Liver (tissue), 2 donors: Measurements from ENCODE around the gene UBA52.

Source experiments
- YY1 ChIP-seq: IDR thresholded peaks from 2 replicates; pipeline ENCODE4 v1.6.1; 2016; ENCODE audit warnings: antibody characterized with exemption, mild to moderate bottlenecking
- TF ChIP-seq, protein P1 (sequence below): IDR thresholded peaks from 2 replicates; pipeline ENCODE4 v1.6.1; 2016; ENCODE audit warnings: antibody characterized with exemption
- TF ChIP-seq, protein P2 (sequence below): fragments of 150-350 bp; IDR thresholded peaks from 2 replicates; pipeline ENCODE4 v1.5.1; 2017; ENCODE audit warnings: improper control_type of control experiment, low read depth, low read length; ENCODE audit not compliant: missing input control
- TF ChIP-seq, protein P3 (sequence below): IDR thresholded peaks from 2 replicates; pipeline ENCODE4 v1.6.1; 2016; ENCODE audit warnings: antibody characterized with exemption
- donor health status: healthy.

DNA sequence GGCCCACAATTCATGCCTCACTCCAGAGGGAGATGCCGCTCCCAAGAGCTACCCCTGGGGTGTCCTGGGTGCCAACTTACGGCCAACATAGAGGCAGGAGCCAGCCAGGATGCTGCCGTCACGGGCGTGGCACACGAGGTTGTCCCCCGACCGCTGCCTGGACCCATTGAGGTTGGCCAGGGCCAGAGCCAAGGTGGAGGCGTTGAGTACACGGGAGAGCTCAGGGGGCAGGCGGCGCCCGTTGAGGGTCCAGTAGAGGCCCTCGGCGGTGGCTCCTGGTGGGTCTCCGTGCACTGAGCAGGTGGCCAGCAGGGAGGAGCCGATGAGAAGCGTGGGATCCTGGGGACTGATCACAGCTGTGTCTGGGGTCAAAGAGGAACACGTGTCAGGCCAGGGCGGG, 27.8 kb downstream of the UBA52 start:
- TF ChIP-seq, protein P1, sequence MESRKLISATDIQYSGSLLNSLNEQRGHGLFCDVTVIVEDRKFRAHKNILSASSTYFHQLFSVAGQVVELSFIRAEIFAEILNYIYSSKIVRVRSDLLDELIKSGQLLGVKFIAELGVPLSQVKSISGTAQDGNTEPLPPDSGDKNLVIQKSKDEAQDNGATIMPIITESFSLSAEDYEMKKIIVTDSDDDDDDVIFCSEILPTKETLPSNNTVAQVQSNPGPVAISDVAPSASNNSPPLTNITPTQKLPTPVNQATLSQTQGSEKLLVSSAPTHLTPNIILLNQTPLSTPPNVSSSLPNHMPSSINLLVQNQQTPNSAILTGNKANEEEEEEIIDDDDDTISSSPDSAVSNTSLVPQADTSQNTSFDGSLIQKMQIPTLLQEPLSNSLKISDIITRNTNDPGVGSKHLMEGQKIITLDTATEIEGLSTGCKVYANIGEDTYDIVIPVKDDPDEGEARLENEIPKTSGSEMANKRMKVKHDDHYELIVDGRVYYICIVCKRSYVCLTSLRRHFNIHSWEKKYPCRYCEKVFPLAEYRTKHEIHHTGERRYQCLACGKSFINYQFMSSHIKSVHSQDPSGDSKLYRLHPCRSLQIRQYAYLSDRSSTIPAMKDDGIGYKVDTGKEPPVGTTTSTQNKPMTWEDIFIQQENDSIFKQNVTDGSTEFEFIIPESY, result no peak
- TF ChIP-seq, protein P2, sequence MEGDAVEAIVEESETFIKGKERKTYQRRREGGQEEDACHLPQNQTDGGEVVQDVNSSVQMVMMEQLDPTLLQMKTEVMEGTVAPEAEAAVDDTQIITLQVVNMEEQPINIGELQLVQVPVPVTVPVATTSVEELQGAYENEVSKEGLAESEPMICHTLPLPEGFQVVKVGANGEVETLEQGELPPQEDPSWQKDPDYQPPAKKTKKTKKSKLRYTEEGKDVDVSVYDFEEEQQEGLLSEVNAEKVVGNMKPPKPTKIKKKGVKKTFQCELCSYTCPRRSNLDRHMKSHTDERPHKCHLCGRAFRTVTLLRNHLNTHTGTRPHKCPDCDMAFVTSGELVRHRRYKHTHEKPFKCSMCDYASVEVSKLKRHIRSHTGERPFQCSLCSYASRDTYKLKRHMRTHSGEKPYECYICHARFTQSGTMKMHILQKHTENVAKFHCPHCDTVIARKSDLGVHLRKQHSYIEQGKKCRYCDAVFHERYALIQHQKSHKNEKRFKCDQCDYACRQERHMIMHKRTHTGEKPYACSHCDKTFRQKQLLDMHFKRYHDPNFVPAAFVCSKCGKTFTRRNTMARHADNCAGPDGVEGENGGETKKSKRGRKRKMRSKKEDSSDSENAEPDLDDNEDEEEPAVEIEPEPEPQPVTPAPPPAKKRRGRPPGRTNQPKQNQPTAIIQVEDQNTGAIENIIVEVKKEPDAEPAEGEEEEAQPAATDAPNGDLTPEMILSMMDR, result no peak
- no peak for TF ChIP-seq YY1
- TF ChIP-seq, protein P3, sequence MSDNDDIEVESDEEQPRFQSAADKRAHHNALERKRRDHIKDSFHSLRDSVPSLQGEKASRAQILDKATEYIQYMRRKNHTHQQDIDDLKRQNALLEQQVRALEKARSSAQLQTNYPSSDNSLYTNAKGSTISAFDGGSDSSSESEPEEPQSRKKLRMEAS, result no peak
